Measurements from ENCODE around the gene NT5C1A.

The NT5C1A gene

GRCh38 chr1:39676948-39677548 is 5.1 kb upstream of the NT5C1A start:
- DNase-seq (ENCODE audit: low read depth): no peak
- no peak overlapping the region for H3K4me3 ChIP-seq (ENCODE audit: low read length)
- no peak for TF ChIP-seq CTCF (conservative IDR thresholded peaks at IDR 0.05; ENCODE audit: low read length)

DNA sequence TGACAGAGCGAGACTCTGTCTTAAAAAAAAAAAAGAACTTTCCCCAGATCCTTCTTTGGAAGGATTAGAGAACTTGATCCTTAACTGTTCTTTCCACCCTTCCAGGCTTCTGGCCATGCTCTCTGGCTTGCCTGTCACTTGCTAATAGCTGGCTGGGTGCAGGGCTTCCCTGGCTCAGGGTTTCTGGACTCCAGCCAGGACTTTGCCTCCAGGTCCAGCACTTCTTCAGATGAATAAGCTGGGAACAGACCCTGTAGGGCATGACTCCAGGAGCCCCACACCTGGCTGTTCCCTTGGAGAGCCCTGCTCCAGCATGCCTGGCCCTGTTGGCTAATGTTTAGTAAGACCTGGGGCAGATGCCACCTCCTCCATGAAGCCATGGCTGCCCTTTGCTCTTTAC is 3.3 kb upstream of the NT5C1A start:
- TF ChIP-seq CTCF (conservative IDR thresholded peaks at IDR 0.05; ENCODE audit: low read length): no peak
- no peak overlapping the region for H3K4me3 ChIP-seq (ENCODE audit: low read length)
- DNase-seq (ENCODE audit: low read depth): no peak

DNA sequence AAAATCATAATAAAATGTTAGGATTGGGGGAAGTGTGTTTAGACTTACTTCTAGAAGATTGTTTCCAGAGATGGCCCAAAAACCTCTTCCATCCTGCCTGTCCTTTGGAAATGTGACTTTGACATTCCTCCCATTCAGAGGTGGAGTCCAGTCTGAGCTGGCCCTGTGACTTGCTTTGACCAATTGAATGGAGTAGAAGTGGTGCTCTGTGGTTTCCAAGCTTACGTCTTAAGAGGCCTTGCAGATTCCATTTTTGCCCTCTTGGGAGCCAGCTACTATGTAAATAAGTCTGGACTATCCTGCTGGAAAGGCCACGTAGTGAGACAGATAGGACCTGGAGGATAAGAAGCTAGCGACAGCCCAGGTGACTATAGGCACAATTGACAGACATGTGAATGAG is 1.3 kb upstream of the NT5C1A start:
- H3K4me3 ChIP-seq (ENCODE audit: low read length): no peak overlapping the region
- no peak for DNase-seq (ENCODE audit: low read depth)
- no peak for TF ChIP-seq CTCF (conservative IDR thresholded peaks at IDR 0.05; ENCODE audit: low read length)

DNA sequence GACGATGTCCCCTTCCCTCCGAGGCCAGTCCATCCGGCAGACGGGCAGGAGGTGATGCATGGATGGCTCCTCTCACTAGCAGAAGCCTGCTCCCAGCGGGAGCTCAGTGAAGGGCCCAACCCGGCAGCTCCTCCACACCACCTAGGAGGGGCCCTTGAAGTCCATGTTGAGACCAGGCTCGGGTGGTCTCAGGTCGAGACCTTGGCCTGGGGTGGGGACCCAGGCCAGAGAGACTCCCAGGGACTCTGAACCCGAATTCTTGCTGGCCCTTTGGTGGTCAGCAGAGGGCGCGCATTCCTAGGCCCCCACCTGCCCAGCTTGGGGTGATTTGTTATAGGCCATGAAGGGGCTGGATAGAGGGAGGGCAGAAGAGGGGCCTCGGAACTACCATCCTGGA is 642 bp upstream of the NT5C1A start:
- DNase-seq (ENCODE audit: low read depth): no peak
- peak; percentile 32 for TF ChIP-seq CTCF (conservative IDR thresholded peaks at IDR 0.05; ENCODE audit: low read length)
- no peak overlapping the region for H3K4me3 ChIP-seq (ENCODE audit: low read length)

- peak overlapping the region; percentile 7; the same call in 1 of the 2 replicates for H3K4me3 ChIP-seq (ENCODE audit: low read length)
- no peak for DNase-seq (ENCODE audit: low read depth)
- no peak for TF ChIP-seq CTCF (conservative IDR thresholded peaks at IDR 0.05; ENCODE audit: low read length)
Measured at GRCh38 chr1:39671433-39671792, 494 bp downstream of the NT5C1A start.

- no peak overlapping the region for H3K4me3 ChIP-seq (ENCODE audit: low read length)
- no peak for TF ChIP-seq CTCF (conservative IDR thresholded peaks at IDR 0.05; ENCODE audit: low read length)
- no peak for DNase-seq (ENCODE audit: low read depth)
Measured at GRCh38 chr1:39670689-39671088, 1.2 kb downstream of the NT5C1A start.

DNA sequence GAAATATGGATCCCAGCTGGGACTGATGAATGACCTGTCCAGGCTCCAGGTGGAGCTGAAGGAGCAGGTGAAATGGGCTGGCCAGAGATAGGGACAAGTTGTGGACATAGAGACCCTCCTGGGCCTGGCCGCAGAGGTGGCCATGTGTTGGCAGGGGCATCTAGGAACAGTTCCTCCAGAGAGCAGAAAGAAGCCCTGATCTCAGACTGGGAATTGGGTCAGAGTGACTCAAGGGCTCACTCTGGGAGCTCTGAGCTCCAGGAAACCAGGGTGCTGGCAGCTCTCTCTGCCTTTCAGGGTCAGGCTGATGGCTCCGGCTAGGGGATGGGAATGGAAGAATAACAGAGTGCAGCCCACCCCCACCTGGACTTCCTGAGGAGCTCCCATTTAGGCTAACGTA is 3.0 kb downstream of the NT5C1A start:
- DNase-seq (ENCODE audit: low read depth): no peak
- no peak overlapping the region for H3K4me3 ChIP-seq (ENCODE audit: low read length)
- no peak for TF ChIP-seq CTCF (conservative IDR thresholded peaks at IDR 0.05; ENCODE audit: low read length)
